Hepatocyte (in vitro differentiated cells): Measurements from ENCODE around the gene IL16.

Experiments
- CTCF ChIP-seq: fragments of 200-600 bp; sonication (generic); IDR thresholded peaks from 2 replicates; pipeline ENCODE4 v1.5.1; 2016; ENCODE audit warnings: antibody characterized with exemption, mild to moderate bottlenecking; ENCODE audit not compliant: poor library complexity
- EZH2phosphoT487 ChIP-seq: fragments of 200-600 bp; sonication (generic); IDR thresholded peaks from one replicate; pipeline ENCODE4 v1.6.1; 2018; ENCODE audit warnings: antibody characterized with exemption, mild to moderate bottlenecking, low read depth, moderate library complexity; ENCODE audit not compliant: unreplicated experiment, severe bottlenecking

GRCh38 chr15:81244306-81244705, 47.6 kb downstream of the IL16 start:
- TF ChIP-seq EZH2phosphoT487 (no peak), CTCF (no peak)
